Measurements from ENCODE around the gene DYNLT1. TPM values are rescaled to one million over a fixed set of nuclear protein-coding genes. Genes with fewer than 3 reads are reported as not detected.
"Not testable (repeated sequence)": the region's sequence is repeated elsewhere in the genome, so short reads cannot be mapped to it uniquely, and the experiment has no call there.

DYNLT1 gene
- total RNA-seq, 2 experiments from 2014 or later: 99.1 to 107 TPM

- Mint-ChIP-seq H3K36me3 (ENCODE audit: low read depth) (peaks cover 51% of the 10 kb centered on the region), H3K27me3 (ENCODE audit: low read depth) (no peaks in the 10 kb centered on the region), H3K27ac (peak overlapping the region; percentile 83), H3K4me1 (ENCODE audit: low read depth) (peaks cover 60% of the 10 kb centered on the region), H3K9me3 (no peaks in the 10 kb centered on the region), H3K4me3 (no peak overlapping the region)
- intact Hi-C loops (cut with micrococcal nuclease): loop anchor here (1.0 kb wide), 1 partner anchor 7 kb away; no protein-coding TSS in a partner anchor
- DNase-seq: no peak
- CTCF ChIA-PET: interaction anchor here (0.6 kb wide), 1 partner anchor 57 kb away, joined by 7 read pairs; no protein-coding TSS in a partner anchor
Observed at GRCh38 chr6:158634695-158635426, 9.7 kb downstream of the DYNLT1 start.

GRCh38 chr6:158633127-158633526 is 11.4 kb downstream of the DYNLT1 start:
- Mint-ChIP-seq H3K4me3 (no peak overlapping the region), H3K36me3 (ENCODE audit: low read depth) (peaks cover 53% of the 10 kb centered on the region), H3K9me3 (no peaks in the 10 kb centered on the region), H3K27me3 (ENCODE audit: low read depth) (no peaks in the 10 kb centered on the region), H3K27ac (peak overlapping the region; percentile 83), H3K4me1 (ENCODE audit: low read depth) (peaks cover 55% of the 10 kb centered on the region)
- no peak for DNase-seq
- intact Hi-C loops (cut with micrococcal nuclease): no loop called here
- CTCF ChIA-PET: interaction anchor here (0.6 to 1.0 kb wide), 2 partner anchors 27 to 28 kb away, joined by 3 read pairs; no protein-coding TSS in a partner anchor

- H3K4me3 Mint-ChIP-seq; H3K27me3 Mint-ChIP-seq (ENCODE audit: low read depth); intact Hi-C loops (cut with micrococcal nuclease); DNase-seq; H3K9me3 Mint-ChIP-seq: not testable (repeated sequence)
- H3K27ac Mint-ChIP-seq: peak overlapping the region; percentile 83
- H3K4me1 Mint-ChIP-seq (ENCODE audit: low read depth): peaks cover 53% of the 10 kb centered on the region
- CTCF ChIA-PET: interaction anchor here (0.6 to 1.0 kb wide), 2 partner anchors 27 to 28 kb away, joined by 3 read pairs; no protein-coding TSS in a partner anchor
- peaks cover 53% of the 10 kb centered on the region for H3K36me3 Mint-ChIP-seq (ENCODE audit: low read depth)
Observed at GRCh38 chr6:158632538-158633119, 11.9 kb downstream of the DYNLT1 start.

GRCh38 chr6:158631678-158632537 is 12.6 kb downstream of the DYNLT1 start:
- Mint-ChIP-seq H3K4me1 (ENCODE audit: low read depth) (peaks cover 46% of the 10 kb centered on the region), H3K27ac (peak overlapping the region; percentile 83), H3K9me3 (no peaks in the 10 kb centered on the region), H3K36me3 (ENCODE audit: low read depth) (peaks cover 47% of the 10 kb centered on the region), H3K4me3 (no peak overlapping the region), H3K27me3 (ENCODE audit: low read depth) (no peaks in the 10 kb centered on the region)
- CTCF ChIA-PET: interaction anchor here (1.0 to 1.7 kb wide), 2 partner anchors 28 to 29 kb away, joined by 3 read pairs; no protein-coding TSS in a partner anchor
- no peak for DNase-seq
- intact Hi-C loops (cut with micrococcal nuclease): loop anchor here (2.0 kb wide), 1 partner anchor 17 kb away; no protein-coding TSS in a partner anchor

GRCh38 chr6:158630938-158631616 is 13.5 kb downstream of the DYNLT1 start:
- no peak for DNase-seq
- CTCF ChIA-PET: interaction anchor here (1.7 kb wide), 1 partner anchor 29 kb away, joined by 3 read pairs; no protein-coding TSS in a partner anchor
- Mint-ChIP-seq H3K4me1 (ENCODE audit: low read depth) (peaks cover 38% of the 10 kb centered on the region), H3K9me3 (no peaks in the 10 kb centered on the region), H3K36me3 (ENCODE audit: low read depth) (peaks cover 42% of the 10 kb centered on the region), H3K27ac (peak overlapping the region; percentile 83), H3K27me3 (ENCODE audit: low read depth) (no peaks in the 10 kb centered on the region), H3K4me3 (no peak overlapping the region)
- intact Hi-C loops (cut with micrococcal nuclease): loop anchor here (1.0 to 2.0 kb wide), 2 partner anchors 12 to 18 kb away; no protein-coding TSS in a partner anchor

- no peak overlapping the region for H3K4me3 Mint-ChIP-seq
- CTCF ChIA-PET: interaction anchor here (0.5 to 2.2 kb wide), 4 partner anchors 10 to 79 kb away, joined by 3 to 18 read pairs (median 4); no protein-coding TSS in a partner anchor
- DNase-seq: peak; percentile 68
- peaks cover 29% of the 10 kb centered on the region for H3K4me1 Mint-ChIP-seq (ENCODE audit: low read depth)
- no peaks in the 10 kb centered on the region for H3K27me3 Mint-ChIP-seq (ENCODE audit: low read depth)
- intact Hi-C loops (cut with micrococcal nuclease): loop anchor here (1.0 to 2.0 kb wide), 3 partner anchors 14 to 62 kb away; no protein-coding TSS in a partner anchor
- H3K36me3 Mint-ChIP-seq (ENCODE audit: low read depth): peaks cover 37% of the 10 kb centered on the region
- H3K9me3 Mint-ChIP-seq: no peaks in the 10 kb centered on the region
- H3K27ac Mint-ChIP-seq: peak overlapping the region; percentile 81
Observed at GRCh38 chr6:158629367-158630221, 14.9 kb downstream of the DYNLT1 start.

- CTCF ChIA-PET: interaction anchor here (1.2 to 2.2 kb wide), 3 partner anchors 11 to 63 kb away, joined by 3 to 18 read pairs (median 4); no protein-coding TSS in a partner anchor
- Mint-ChIP-seq H3K27ac (no peak overlapping the region), H3K4me1 (ENCODE audit: low read depth) (peaks cover 29% of the 10 kb centered on the region), H3K36me3 (ENCODE audit: low read depth) (peaks cover 43% of the 10 kb centered on the region), H3K9me3 (no peaks in the 10 kb centered on the region), H3K4me3 (no peak overlapping the region), H3K27me3 (ENCODE audit: low read depth) (no peaks in the 10 kb centered on the region)
- DNase-seq: no peak
- intact Hi-C loops (cut with micrococcal nuclease): no loop called here
Observed at GRCh38 chr6:158628542-158628941, 16.0 kb downstream of the DYNLT1 start.

GRCh38 chr6:158627940-158628211 is 16.7 kb downstream of the DYNLT1 start:
- DNase-seq: no peak
- Mint-ChIP-seq H3K36me3 (ENCODE audit: low read depth) (peaks cover 42% of the 10 kb centered on the region), H3K27ac (peak overlapping the region; percentile 28), H3K4me3 (no peak overlapping the region), H3K9me3 (no peaks in the 10 kb centered on the region), H3K27me3 (ENCODE audit: low read depth) (no peaks in the 10 kb centered on the region), H3K4me1 (ENCODE audit: low read depth) (peaks cover 30% of the 10 kb centered on the region)
- CTCF ChIA-PET: interaction anchor here (1.2 kb wide), 2 partner anchors 12 to 34 kb away, joined by 3 to 4 read pairs; no protein-coding TSS in a partner anchor
- intact Hi-C loops (cut with micrococcal nuclease): no loop called here

- no peak for DNase-seq
- CTCF ChIA-PET: interaction anchor here (1.2 kb wide), 1 partner anchor 34 kb away, joined by 3 read pairs; no protein-coding TSS in a partner anchor
- no peak overlapping the region for H3K4me3 Mint-ChIP-seq
- intact Hi-C loops (cut with micrococcal nuclease): no loop called here
- H3K27ac Mint-ChIP-seq: peak overlapping the region; percentile 28
- peaks cover 41% of the 10 kb centered on the region for H3K36me3 Mint-ChIP-seq (ENCODE audit: low read depth)
- H3K27me3 Mint-ChIP-seq (ENCODE audit: low read depth): no peaks in the 10 kb centered on the region
- H3K9me3 Mint-ChIP-seq: no peaks in the 10 kb centered on the region
- H3K4me1 Mint-ChIP-seq (ENCODE audit: low read depth): peaks cover 34% of the 10 kb centered on the region
Observed at GRCh38 chr6:158627168-158627939, 17.2 kb downstream of the DYNLT1 start.

GRCh38 chr6:158626360-158627167 is 18.0 kb downstream of the DYNLT1 start:
- DNase-seq: no peak
- no peak overlapping the region for H3K4me3 Mint-ChIP-seq
- peak overlapping the region; percentile 46 for H3K27ac Mint-ChIP-seq
- H3K9me3 Mint-ChIP-seq: no peaks in the 10 kb centered on the region
- H3K27me3 Mint-ChIP-seq (ENCODE audit: low read depth): no peaks in the 10 kb centered on the region
- peaks cover 28% of the 10 kb centered on the region for H3K4me1 Mint-ChIP-seq (ENCODE audit: low read depth)
- H3K36me3 Mint-ChIP-seq (ENCODE audit: low read depth): peaks cover 37% of the 10 kb centered on the region
- intact Hi-C loops (cut with micrococcal nuclease): no loop called here
- CTCF ChIA-PET: no interaction called here

Measured in activated naive CD4-positive, alpha-beta T cell treated with anti-CD3 and anti-CD28 coated beads for 36 hours (primary cell).